GM06990 (cell line): ENCODE measurements around the gene PFN3.
"Not testable (repeated sequence)": the region's sequence is repeated elsewhere in the genome, so short reads cannot be mapped to it uniquely, and the experiment has no call there.

Source experiments
- DNase-seq: peaks from one replicate; pipeline ENCODE4 v3.0.0-alpha.2; 2011; ENCODE audit not compliant: insufficient read length; ENCODE audit errors: extremely low read depth
- H3K27me3 ChIP-seq: replicated peaks from 2 replicates; pipeline ENCODE4 v1.6.0; 2011; ENCODE audit warnings: low read length; ENCODE audit not compliant: control insufficient read depth, insufficient read depth
- H3K36me3 ChIP-seq: 2 replicates; pipeline ENCODE4 v1.5.1; 2011; ENCODE audit warnings: low read length; ENCODE audit not compliant: control insufficient read depth, insufficient read depth
- H3K4me3 ChIP-seq: replicated peaks from 2 replicates; pipeline ENCODE4 v1.5.1; 2011; ENCODE audit warnings: low read depth, mild to moderate bottlenecking, control low read depth, low read length
- CTCF ChIP-seq: IDR thresholded peaks from 2 replicates; pipeline ENCODE4 v1.5.1; 2011; ENCODE audit warnings: low read length, control low read depth, mild to moderate bottlenecking, inconsistent platforms; ENCODE audit not compliant: insufficient read depth, poor library complexity, severe bottlenecking

PFN3 gene

GRCh38 chr5:177361418-177362291, 38.8 kb downstream of the PFN3 start:
- peak; percentile 29 for TF ChIP-seq CTCF
- Histone ChIP-seq H3K4me3 (peak overlapping the region; percentile 23; the same call in 1 of the 2 replicates), H3K36me3 (peaks cover under 1% of the 10 kb centered on the region), H3K27me3 (no peaks in the 10 kb centered on the region)
- no peak for DNase-seq

GRCh38 chr5:177360740-177361139, 39.7 kb downstream of the PFN3 start:
- H3K27me3 ChIP-seq, DNase-seq, H3K4me3 ChIP-seq, H3K36me3 ChIP-seq: not testable (repeated sequence)

DNA sequence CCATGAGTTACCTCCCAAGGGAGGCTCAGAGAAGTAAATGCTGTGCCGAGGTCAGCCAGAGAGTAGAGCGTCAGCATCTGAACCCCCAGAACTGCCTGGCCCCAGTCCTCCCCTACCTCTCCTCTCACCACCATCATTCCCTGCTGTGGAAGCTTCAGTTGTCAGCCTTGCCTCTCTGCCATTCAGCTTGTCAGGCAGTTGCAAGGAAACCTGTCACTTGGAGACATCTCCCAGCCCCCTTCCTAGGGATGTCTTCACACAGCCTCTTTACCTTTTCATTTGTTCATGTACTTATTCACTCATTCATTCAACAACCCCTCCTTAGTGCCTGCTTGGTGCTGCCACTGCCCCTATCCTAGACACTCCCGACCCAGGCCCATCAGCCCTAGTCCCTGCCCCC, 40.6 kb downstream of the PFN3 start:
- DNase-seq = no peak
- TF ChIP-seq CTCF = no peak
- Histone ChIP-seq H3K27me3 (no peaks in the 10 kb centered on the region), H3K36me3 (no peaks in the 10 kb centered on the region), H3K4me3 (no peak overlapping the region; the same call in 1 of the 2 replicates)

DNA sequence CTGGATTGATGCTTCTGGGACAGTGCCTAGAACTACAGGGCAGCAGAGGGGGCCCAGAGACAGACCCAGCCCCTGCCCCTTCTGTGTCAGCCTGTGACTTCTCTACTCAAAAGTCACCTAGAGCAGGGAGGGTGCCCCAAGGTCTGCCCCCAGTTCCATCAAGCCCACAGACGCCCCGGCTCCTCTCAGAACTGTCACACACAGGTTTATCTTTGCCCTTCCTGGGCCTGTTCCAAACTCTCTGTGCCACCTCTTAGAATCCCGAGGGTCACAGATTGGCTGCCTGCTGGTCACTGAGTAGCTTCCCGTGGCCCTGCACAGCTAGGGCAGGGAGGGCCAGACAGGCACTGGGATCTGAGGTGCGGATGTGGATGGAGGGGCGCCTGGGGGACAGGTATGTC, 41.0 kb downstream of the PFN3 start:
- H3K36me3 ChIP-seq = no peaks in the 10 kb centered on the region
- no peaks in the 10 kb centered on the region for H3K27me3 ChIP-seq
- no peak for TF ChIP-seq CTCF
- no peak for DNase-seq
- H3K4me3 ChIP-seq = peak overlapping the region; percentile 4

GRCh38 chr5:177358370-177358819, 42.1 kb downstream of the PFN3 start:
- no peak for TF ChIP-seq CTCF
- no peak for DNase-seq
- Histone ChIP-seq H3K27me3 (no peaks in the 10 kb centered on the region), H3K36me3 (no peaks in the 10 kb centered on the region), H3K4me3 (peak overlapping the region; percentile 86)

GRCh38 chr5:177357459-177358351, 42.8 kb downstream of the PFN3 start, which contains the start of gene RGS14:
Gene RGS14, plus strand, starts transcription at chr5:177357924. Its CDS starts 101 bp downstream, at chr5:177358025.
- Histone ChIP-seq H3K4me3 (peak within 1 kb of the TSS; percentile 86), H3K36me3 (no peaks in the 10 kb centered on the region), H3K27me3 (no peaks in the 10 kb centered on the region)
- TF ChIP-seq CTCF = no peak
- DNase-seq = peak; percentile 80
